HEK293 (cell line): ENCODE measurements around the gene SPATA1.

Experiments used
- TF ChIP-seq, protein P1 (sequence below): fragments of 450-650 bp; formaldehyde crosslinking; IDR thresholded peaks from 2 replicates; pipeline ENCODE4 v1.5.1; 2016; ENCODE audit warnings: missing biosample characterization, missing genetic modification characterization, borderline replicate concordance
- TF ChIP-seq, protein P2 (sequence below): fragments of 450-650 bp; formaldehyde crosslinking; IDR thresholded peaks from 2 replicates; pipeline ENCODE4 v1.5.1; 2016; ENCODE audit warnings: missing biosample characterization, missing genetic modification characterization

DNA sequence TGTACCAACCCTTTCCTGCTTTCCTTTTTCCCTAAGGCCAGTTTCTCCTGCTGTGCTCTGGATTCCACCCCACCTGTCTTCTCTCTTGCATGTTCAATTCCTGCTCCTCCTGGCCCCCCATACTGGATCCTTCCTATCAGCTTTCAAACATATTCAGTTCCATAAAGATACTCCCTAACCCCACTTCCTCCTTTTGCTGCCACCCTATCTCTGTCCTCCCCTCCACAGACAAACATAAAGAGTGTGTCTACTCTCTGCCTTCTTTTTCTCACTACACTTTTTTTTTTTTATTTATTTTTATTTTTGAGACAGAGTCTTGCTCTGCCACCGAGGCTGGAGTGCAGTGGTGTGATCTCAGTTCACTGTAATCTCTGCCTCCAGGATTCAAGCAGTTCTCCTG lies 44.1 kb upstream of the SPATA1 start:
- TF ChIP-seq, protein P1, sequence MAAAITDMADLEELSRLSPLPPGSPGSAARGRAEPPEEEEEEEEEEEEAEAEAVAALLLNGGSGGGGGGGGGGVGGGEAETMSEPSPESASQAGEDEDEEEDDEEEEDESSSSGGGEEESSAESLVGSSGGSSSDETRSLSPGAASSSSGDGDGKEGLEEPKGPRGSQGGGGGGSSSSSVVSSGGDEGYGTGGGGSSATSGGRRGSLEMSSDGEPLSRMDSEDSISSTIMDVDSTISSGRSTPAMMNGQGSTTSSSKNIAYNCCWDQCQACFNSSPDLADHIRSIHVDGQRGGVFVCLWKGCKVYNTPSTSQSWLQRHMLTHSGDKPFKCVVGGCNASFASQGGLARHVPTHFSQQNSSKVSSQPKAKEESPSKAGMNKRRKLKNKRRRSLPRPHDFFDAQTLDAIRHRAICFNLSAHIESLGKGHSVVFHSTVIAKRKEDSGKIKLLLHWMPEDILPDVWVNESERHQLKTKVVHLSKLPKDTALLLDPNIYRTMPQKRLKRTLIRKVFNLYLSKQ (tag by site-specific recombination), result no peak
- TF ChIP-seq, protein P2, sequence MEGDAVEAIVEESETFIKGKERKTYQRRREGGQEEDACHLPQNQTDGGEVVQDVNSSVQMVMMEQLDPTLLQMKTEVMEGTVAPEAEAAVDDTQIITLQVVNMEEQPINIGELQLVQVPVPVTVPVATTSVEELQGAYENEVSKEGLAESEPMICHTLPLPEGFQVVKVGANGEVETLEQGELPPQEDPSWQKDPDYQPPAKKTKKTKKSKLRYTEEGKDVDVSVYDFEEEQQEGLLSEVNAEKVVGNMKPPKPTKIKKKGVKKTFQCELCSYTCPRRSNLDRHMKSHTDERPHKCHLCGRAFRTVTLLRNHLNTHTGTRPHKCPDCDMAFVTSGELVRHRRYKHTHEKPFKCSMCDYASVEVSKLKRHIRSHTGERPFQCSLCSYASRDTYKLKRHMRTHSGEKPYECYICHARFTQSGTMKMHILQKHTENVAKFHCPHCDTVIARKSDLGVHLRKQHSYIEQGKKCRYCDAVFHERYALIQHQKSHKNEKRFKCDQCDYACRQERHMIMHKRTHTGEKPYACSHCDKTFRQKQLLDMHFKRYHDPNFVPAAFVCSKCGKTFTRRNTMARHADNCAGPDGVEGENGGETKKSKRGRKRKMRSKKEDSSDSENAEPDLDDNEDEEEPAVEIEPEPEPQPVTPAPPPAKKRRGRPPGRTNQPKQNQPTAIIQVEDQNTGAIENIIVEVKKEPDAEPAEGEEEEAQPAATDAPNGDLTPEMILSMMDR (tag by site-specific recombination), result no peak
